Measurements from ENCODE around the gene FAM234A.

DNA sequence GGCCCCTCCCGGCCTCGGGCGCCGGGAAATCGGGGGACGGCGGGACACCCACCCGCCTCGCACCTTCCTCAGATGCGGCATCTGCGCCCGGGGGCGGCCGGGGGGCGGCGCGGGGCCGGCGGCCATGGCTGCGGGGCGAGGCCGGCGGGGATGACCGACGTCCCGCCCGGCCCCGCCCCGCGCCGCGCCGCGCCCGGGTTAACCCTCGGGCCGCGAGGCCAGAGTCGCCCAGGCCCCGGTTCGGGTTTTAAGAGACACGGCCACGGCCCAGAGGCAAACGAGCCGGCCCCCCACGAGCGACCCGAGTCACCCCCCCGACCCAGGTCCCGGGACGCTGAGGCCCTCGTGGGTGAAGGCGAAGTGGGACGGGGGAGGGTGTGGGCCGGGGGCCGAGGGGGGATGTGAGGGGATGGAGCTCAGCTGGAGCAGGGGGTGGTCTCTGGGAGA is 41.2 kb downstream of the FAM234A start, which contains the start of gene RGS11:
- TF ChIP-seq, protein P1, sequence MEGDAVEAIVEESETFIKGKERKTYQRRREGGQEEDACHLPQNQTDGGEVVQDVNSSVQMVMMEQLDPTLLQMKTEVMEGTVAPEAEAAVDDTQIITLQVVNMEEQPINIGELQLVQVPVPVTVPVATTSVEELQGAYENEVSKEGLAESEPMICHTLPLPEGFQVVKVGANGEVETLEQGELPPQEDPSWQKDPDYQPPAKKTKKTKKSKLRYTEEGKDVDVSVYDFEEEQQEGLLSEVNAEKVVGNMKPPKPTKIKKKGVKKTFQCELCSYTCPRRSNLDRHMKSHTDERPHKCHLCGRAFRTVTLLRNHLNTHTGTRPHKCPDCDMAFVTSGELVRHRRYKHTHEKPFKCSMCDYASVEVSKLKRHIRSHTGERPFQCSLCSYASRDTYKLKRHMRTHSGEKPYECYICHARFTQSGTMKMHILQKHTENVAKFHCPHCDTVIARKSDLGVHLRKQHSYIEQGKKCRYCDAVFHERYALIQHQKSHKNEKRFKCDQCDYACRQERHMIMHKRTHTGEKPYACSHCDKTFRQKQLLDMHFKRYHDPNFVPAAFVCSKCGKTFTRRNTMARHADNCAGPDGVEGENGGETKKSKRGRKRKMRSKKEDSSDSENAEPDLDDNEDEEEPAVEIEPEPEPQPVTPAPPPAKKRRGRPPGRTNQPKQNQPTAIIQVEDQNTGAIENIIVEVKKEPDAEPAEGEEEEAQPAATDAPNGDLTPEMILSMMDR (IDR thresholded peaks at IDR 0.05), result no peak
- TF ChIP-seq POLR2A (IDR thresholded peaks at IDR 0.05), result no peak

Data from Peyer's patch (tissue), 4 donors.